Adrenal gland (tissue), 5 donors: Measurements from ENCODE around the gene SLC39A9.

Source experiments
- POLR2A ChIP-seq, 2 donors: fragments of 450-650 bp; IDR thresholded peaks; one replicate each; pipeline ENCODE4 v1.6.1; 2017; ENCODE audit warnings: antibody characterized with exemption in 2 of 2, mild to moderate bottlenecking in 2 of 2, moderate library complexity in 1 of 2
- TF ChIP-seq, protein P1 (sequence below), 6 experiments: fragments of 450-650 bp in 4 of 6; fragments of 200-600 bp in 2 of 6; sonication (generic) in 1 of 6; IDR thresholded peaks; 1 replicate in 5 of 6; 2 replicates in 1 of 6; pipeline versions ENCODE4 v1.5.1 to v1.8.0; 2016 to 2021; ENCODE audit warnings: antibody characterized with exemption in 6 of 6, mild to moderate bottlenecking in 2 of 6, moderate library complexity in 1 of 6
- donor health status: DM: no; HTN: no; CAD: no.

DNA sequence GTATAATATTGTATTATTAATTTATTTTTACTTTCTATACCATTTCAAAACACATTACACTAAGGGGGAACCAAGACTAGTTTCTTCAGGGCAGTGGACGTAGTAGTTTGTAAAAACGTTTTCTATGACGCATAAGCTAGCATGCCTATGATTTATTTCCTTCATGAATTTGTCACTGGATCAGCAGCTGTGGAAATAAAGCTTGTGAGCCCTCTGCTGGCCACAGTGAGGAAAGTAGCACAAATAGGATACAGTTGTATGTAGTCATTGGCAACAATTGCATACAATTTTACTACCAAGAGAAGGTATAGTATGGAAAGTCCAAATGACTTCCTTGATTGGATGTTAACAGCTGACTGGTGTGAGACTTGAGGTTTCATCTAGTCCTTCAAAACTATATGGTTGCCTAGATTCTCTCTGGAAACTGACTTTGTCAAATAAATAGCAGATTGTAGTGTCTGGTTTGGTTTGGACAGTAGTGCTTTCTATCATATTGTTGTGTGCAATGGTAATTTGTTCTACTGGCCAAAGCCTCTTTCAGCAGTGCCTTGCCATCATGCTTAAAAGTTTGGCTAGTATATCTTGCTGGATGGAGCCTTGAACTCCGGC is 61.7 kb downstream of the SLC39A9 start:
- TF ChIP-seq, protein P1, sequence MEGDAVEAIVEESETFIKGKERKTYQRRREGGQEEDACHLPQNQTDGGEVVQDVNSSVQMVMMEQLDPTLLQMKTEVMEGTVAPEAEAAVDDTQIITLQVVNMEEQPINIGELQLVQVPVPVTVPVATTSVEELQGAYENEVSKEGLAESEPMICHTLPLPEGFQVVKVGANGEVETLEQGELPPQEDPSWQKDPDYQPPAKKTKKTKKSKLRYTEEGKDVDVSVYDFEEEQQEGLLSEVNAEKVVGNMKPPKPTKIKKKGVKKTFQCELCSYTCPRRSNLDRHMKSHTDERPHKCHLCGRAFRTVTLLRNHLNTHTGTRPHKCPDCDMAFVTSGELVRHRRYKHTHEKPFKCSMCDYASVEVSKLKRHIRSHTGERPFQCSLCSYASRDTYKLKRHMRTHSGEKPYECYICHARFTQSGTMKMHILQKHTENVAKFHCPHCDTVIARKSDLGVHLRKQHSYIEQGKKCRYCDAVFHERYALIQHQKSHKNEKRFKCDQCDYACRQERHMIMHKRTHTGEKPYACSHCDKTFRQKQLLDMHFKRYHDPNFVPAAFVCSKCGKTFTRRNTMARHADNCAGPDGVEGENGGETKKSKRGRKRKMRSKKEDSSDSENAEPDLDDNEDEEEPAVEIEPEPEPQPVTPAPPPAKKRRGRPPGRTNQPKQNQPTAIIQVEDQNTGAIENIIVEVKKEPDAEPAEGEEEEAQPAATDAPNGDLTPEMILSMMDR (IDR thresholded peaks at IDR 0.05) = peak; percentile 58 to 96 (median 93)
- TF ChIP-seq POLR2A (IDR thresholded peaks at IDR 0.05) = no peak
